GM23248 (cell line): ENCODE results near the gene PHACTR3. TPM values are rescaled to one million over a fixed set of nuclear protein-coding genes. Genes with fewer than 3 reads are reported as not detected.

Experiments
- DNase-seq: peaks from one replicate; pipeline ENCODE4 v3.0.0-alpha.2; 2015
- H2AFZ ChIP-seq: fragments of 200-600 bp; sonication (generic); 2 replicates; pipeline ENCODE4 v1.6.1; 2016; ENCODE audit warnings: antibody characterized with exemption
- H3F3A ChIP-seq: fragments of 200-600 bp; sonication (generic); 2 replicates; pipeline ENCODE4 v1.6.1; 2016; ENCODE audit warnings: mild to moderate bottlenecking, antibody characterized with exemption, mixed run types; ENCODE audit not compliant: insufficient read depth
- H3K27ac ChIP-seq: fragments of 200-600 bp; sonication (generic); 2 replicates; pipeline ENCODE4 v1.5.1; 2016; ENCODE audit warnings: mild to moderate bottlenecking
- H3K27me3 ChIP-seq: fragments of 200-600 bp; sonication (generic); replicated peaks from 2 replicates; pipeline ENCODE4 v1.6.1; 2016; ENCODE audit warnings: mild to moderate bottlenecking; ENCODE audit not compliant: insufficient read depth
- H3K36me3 ChIP-seq: fragments of 200-600 bp; sonication (generic); 2 replicates; pipeline ENCODE4 v1.6.1; 2016; ENCODE audit warnings: low read depth, mild to moderate bottlenecking
- H3K4me1 ChIP-seq: fragments of 200-600 bp; sonication (generic); 2 replicates; pipeline ENCODE4 v1.6.1; 2016; ENCODE audit warnings: mild to moderate bottlenecking; ENCODE audit not compliant: insufficient read depth
- H3K4me2 ChIP-seq: fragments of 200-600 bp; sonication (generic); one replicate; pipeline ENCODE4 v1.6.1; 2016; ENCODE audit warnings: mild to moderate bottlenecking; ENCODE audit not compliant: unreplicated experiment
- H3K4me3 ChIP-seq: fragments of 200-600 bp; sonication (generic); 2 replicates; pipeline ENCODE4 v1.5.1; 2016; ENCODE audit warnings: mild to moderate bottlenecking
- H3K79me2 ChIP-seq: fragments of 200-600 bp; sonication (generic); 2 replicates; pipeline ENCODE4 v1.6.1; 2016; ENCODE audit warnings: mild to moderate bottlenecking; ENCODE audit not compliant: insufficient read depth
- H3K9ac ChIP-seq: fragments of 200-600 bp; sonication (generic); 2 replicates; pipeline ENCODE4 v1.6.1; 2016; ENCODE audit warnings: mild to moderate bottlenecking
- H3K9me2 ChIP-seq: fragments of 200-600 bp; sonication (generic); 2 replicates; pipeline ENCODE4 v1.6.1; 2016; ENCODE audit warnings: mixed run types, mild to moderate bottlenecking, moderate library complexity; ENCODE audit not compliant: insufficient read depth
- H3K9me3 ChIP-seq: fragments of 200-600 bp; sonication (generic); one replicate; pipeline ENCODE4 v1.6.1; 2017; ENCODE audit warnings: low read depth
- H4K20me1 ChIP-seq: fragments of 200-600 bp; sonication (generic); 2 replicates; pipeline ENCODE4 v1.6.0; 2016; ENCODE audit not compliant: insufficient read depth
- EZH2 ChIP-seq: fragments of 200-600 bp; sonication (generic); IDR thresholded peaks from 2 replicates; pipeline ENCODE4 v1.6.1; 2018; ENCODE audit warnings: antibody characterized with exemption, mild to moderate bottlenecking; ENCODE audit not compliant: insufficient read depth, poor library complexity, severe bottlenecking
- EZH2phosphoT487 ChIP-seq: fragments of 200-600 bp; sonication (generic); IDR thresholded peaks from 2 replicates; pipeline ENCODE4 v1.6.1; 2018; ENCODE audit warnings: antibody characterized with exemption, moderate library complexity, mild to moderate bottlenecking, low read depth; ENCODE audit not compliant: insufficient read depth
- WGBS, 2 experiments: methylation state at CpG; one replicate each; pipeline ENCODE4 v1.1.6; 2015 to 2017; ENCODE audit warnings: low lambda C conversion rate in 2 of 2, low coverage in 1 of 2; ENCODE audit errors: missing lambda C conversion rate in 2 of 2; 5-methylcytosine and 5-hydroxymethylcytosine counted together
- in situ Hi-C: fragments of 300-500 bp; cut with MboI; formaldehyde crosslinking; loops from 2 replicates; pipeline ENCODE4 v1.15.0; 2020
- polyA plus RNA-seq: library from polyadenylated mRNA; unstranded; fragments of >200 nt; fragmentation: Nextera tagmentation; extraction: Ambion mirVana; gene quantifications from 2 replicates; pipeline ENCODE4 v1.2.1, GENCODE V29; 2016
- total RNA-seq: library from RNA; depleted of rRNA; stranded (reverse); fragments of >200 nt; shearing (Covaris generic); gene quantifications from 2 replicates; pipeline ENCODE4 v1.2.3, GENCODE V29; 2014

Gene PHACTR3
- total and polyA plus RNA-seq, 2 experiments from 2014 or later: not detected

DNA sequence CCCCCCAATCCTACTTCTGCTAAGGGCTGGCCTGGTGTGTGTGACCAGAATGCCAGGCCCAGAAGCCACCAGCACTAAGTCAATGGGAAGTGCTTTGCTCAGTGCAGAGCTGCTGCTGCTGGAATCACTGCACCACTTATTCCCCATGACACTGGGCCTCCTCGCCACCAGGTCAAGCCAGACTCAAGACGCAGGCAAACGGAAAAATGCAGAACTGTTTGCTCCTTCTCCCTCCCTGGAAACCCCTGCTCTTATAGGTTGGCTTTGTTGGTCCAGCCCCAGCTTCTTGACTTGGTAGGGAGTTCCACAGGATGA, 121.9 kb downstream of the PHACTR3 start:
- H3K9me2 ChIP-seq: no peaks in the 10 kb centered on the region
- in situ Hi-C loops: no loop called here
- no peak overlapping the region for H3K4me2 ChIP-seq
- H3K36me3 ChIP-seq: no peaks in the 10 kb centered on the region
- H2AFZ ChIP-seq: no peak overlapping the region
- H3K9me3 ChIP-seq: no peaks in the 10 kb centered on the region
- no peaks in the 10 kb centered on the region; the same call in 1 of the 2 replicates for H3K27me3 ChIP-seq
- H3K79me2 ChIP-seq: no peaks in the 10 kb centered on the region
- H3F3A ChIP-seq: no peaks in the 10 kb centered on the region
- H3K9ac ChIP-seq: no peak overlapping the region
- no peak overlapping the region for H3K27ac ChIP-seq
- 70 to 78% methylated on average over 3 of the region's 3 CpGs for WGBS, 2 experiments
- no peak overlapping the region for H3K4me3 ChIP-seq
- no peak for DNase-seq
- TF ChIP-seq EZH2: no peak
- TF ChIP-seq EZH2phosphoT487: no peak
- H3K4me1 ChIP-seq: no peaks in the 10 kb centered on the region
- H4K20me1 ChIP-seq: no peaks in the 10 kb centered on the region

DNA sequence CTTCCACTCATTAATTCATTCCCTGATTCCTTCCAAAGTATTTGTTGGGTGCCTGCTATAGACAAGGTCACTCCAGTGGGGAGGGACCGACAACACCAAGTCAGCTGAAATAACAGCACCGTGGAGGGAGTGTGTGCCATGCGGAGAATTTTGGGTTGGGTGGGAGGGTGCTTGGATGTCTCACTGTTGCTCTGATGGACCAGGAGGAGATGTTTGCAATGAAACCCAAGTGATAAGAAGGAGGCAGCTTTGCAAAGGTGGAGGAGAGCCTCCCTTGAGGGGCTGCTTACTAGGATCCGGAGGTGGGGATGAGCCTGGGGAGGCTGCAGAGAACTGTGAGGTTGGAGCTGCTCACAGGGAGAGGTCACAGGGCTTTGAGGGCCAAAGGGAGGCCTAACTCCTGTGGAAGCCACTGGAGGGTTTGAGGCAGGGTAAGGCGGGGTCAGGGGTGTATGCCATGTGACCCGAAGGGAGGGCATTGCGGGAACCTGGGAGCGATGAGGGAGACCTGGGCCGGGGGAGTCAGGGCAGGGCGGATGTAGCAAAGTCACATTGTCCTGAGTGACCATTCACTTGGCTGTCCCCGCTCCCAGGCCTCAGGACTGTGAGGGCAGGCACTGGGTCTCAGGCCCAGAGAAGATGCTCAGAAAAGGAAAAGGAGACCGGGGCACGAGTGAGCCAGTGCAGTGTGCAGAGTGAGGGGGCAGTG, 124.5 kb downstream of the PHACTR3 start:
- no peaks in the 10 kb centered on the region for H3K36me3 ChIP-seq
- H3F3A ChIP-seq: no peaks in the 10 kb centered on the region
- 79 to 85% methylated on average over 12 to 13 of the region's 13 CpGs for WGBS, 2 experiments
- H3K9me2 ChIP-seq: no peaks in the 10 kb centered on the region
- in situ Hi-C loops: no loop called here
- H3K9ac ChIP-seq: no peak overlapping the region
- no peaks in the 10 kb centered on the region for H4K20me1 ChIP-seq
- TF ChIP-seq EZH2 (no peak), EZH2phosphoT487 (no peak)
- no peak overlapping the region for H2AFZ ChIP-seq
- no peak overlapping the region for H3K4me3 ChIP-seq
- H3K27ac ChIP-seq: no peak overlapping the region
- H3K4me1 ChIP-seq: no peaks in the 10 kb centered on the region
- H3K79me2 ChIP-seq: no peaks in the 10 kb centered on the region
- H3K4me2 ChIP-seq: no peak overlapping the region
- H3K9me3 ChIP-seq: no peaks in the 10 kb centered on the region
- no peak for DNase-seq
- H3K27me3 ChIP-seq: no peaks in the 10 kb centered on the region; the same call in 1 of the 2 replicates

DNA sequence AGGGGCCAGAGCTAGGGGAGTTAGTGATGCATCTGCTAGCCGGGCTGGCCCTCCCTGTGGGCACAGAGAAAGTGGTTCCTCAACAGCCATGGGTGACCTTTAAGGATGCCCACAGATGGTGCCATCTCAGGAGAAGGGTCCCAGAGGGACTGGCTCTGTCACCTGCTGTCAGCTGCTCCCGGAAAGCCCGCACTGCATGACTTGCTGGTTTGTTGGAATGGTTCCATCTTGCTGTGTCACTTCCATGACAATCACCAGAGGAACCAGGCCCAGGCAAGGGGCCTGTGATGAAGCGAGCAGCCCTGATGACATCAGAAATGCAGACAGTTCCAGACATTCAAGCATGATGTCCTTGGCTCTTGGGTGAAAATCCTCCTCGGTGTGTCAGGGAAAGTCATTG, 125.2 kb downstream of the PHACTR3 start:
- no peak overlapping the region for H3K9ac ChIP-seq
- H3K9me3 ChIP-seq: no peaks in the 10 kb centered on the region
- H3K9me2 ChIP-seq: no peaks in the 10 kb centered on the region
- H3K27me3 ChIP-seq: no peaks in the 10 kb centered on the region; the same call in 1 of the 2 replicates
- 57 to 59% methylated on average over 5 of the region's 5 CpGs for WGBS, 2 experiments
- no peak overlapping the region for H3K4me2 ChIP-seq
- TF ChIP-seq EZH2phosphoT487 (no peak), EZH2 (no peak)
- no peak for DNase-seq
- H3K4me1 ChIP-seq: no peaks in the 10 kb centered on the region
- no peak overlapping the region for H3K27ac ChIP-seq
- H3K36me3 ChIP-seq: no peaks in the 10 kb centered on the region
- H3F3A ChIP-seq: no peaks in the 10 kb centered on the region
- H2AFZ ChIP-seq: no peak overlapping the region
- in situ Hi-C loops: no loop called here
- H4K20me1 ChIP-seq: no peaks in the 10 kb centered on the region
- H3K4me3 ChIP-seq: no peak overlapping the region
- H3K79me2 ChIP-seq: no peaks in the 10 kb centered on the region

DNA sequence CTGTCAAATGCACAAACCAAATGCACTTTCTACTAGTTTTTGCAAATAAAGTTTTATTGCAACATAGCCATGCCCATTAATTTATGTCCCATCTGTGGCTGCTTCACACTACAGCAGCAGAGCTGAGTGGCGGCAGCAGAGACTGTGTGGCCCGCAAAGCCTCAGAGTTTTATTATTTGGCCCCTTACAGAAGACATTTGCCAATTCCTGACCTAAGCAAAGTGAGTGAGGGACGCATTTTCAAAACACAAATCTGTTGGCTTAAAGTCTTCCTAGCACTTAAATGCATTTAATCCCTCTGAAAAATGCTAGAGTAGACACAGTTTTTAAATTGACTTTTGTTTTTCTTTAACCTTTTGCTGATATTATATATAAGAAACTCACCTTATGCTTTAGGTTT, 126.4 kb downstream of the PHACTR3 start:
- no peak overlapping the region for H3K27ac ChIP-seq
- H4K20me1 ChIP-seq: no peaks in the 10 kb centered on the region
- TF ChIP-seq EZH2phosphoT487 (no peak), EZH2 (no peak)
- WGBS, 2 experiments: 59 to 63% methylated on average over 3 of the region's 3 CpGs
- H3K36me3 ChIP-seq: no peaks in the 10 kb centered on the region
- H3K4me2 ChIP-seq: no peak overlapping the region
- DNase-seq: no peak
- H3K4me1 ChIP-seq: no peaks in the 10 kb centered on the region
- no peaks in the 10 kb centered on the region for H3K9me3 ChIP-seq
- in situ Hi-C loops: no loop called here
- no peaks in the 10 kb centered on the region for H3K9me2 ChIP-seq
- no peak overlapping the region for H3K4me3 ChIP-seq
- H2AFZ ChIP-seq: no peak overlapping the region
- no peaks in the 10 kb centered on the region; the same call in 1 of the 2 replicates for H3K27me3 ChIP-seq
- H3F3A ChIP-seq: no peaks in the 10 kb centered on the region
- no peaks in the 10 kb centered on the region for H3K79me2 ChIP-seq
- H3K9ac ChIP-seq: no peak overlapping the region
